ENCODE data around the gene GID8.

Gene GID8

DNA sequence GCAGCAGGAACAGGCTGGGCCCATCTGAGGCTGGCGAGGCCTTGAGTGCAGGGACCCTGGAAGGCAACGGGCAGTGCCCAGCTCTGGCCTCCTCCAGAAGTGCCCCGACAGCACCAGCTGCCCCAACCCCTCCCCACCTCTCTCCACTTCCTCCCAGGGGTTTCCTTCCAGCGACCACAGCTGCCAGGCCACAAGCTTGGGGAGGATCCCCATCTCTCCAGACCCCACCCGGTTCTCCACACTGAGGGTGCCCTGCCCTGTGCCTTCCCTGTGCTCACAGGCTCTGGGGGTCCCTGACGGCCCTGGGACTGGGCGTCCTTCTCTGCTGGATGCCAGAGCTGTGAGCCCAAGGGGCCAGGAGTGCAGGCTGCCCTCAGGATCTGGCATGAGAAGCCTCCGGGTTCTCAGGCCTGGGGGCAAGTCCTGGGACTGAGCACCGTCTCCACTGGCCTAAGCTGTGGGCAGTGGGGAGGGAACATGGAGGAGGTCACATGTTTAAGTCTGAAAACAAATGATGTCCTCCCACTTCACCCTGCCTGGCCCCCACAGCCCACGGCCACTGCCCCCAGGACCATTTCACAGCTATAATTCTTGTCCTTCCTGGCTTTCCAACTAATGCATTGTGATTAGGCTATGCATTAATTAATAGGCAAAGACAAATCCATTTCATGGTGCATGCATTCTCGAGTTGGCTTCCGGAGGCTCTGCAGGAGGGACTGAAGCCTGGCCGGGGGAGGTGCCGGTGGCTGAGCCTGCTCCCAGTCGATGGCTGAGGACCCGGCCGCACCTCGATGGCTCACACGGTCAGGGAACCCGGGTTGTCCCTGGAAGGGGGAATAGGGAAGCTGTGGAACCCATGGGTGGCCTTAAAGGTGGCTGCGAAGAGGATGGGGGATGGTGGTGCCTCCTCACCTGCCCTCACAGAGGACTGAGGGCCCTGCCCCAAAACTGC, 44.5 kb downstream of the GID8 start:
- no peak for DNase-seq (ENCODE audit: low read depth in 2 of 2, low spot score in 1 of 2)

DNA sequence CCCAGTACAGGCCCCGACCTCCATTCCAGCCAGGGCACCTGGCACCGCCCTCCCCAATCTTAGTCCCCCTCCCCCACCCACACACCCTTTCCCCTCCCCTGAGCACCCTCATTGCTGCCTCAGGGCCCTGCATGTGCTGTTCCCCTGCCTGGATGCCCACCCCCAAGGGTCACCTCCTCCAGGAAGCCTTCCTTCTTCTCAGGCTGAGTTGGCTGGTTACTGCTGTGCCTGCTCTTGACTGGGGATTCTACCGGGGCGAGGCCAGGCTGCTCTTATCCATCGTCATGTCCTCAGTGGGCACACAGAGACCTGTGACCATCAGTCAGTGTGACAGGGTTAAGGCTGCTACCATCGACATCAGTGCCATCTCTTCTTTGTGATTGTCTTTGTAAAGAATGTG, 45.3 kb downstream of the GID8 start:
- DNase-seq (ENCODE audit: low read depth in 2 of 2, low spot score in 1 of 2): no peak

DNA sequence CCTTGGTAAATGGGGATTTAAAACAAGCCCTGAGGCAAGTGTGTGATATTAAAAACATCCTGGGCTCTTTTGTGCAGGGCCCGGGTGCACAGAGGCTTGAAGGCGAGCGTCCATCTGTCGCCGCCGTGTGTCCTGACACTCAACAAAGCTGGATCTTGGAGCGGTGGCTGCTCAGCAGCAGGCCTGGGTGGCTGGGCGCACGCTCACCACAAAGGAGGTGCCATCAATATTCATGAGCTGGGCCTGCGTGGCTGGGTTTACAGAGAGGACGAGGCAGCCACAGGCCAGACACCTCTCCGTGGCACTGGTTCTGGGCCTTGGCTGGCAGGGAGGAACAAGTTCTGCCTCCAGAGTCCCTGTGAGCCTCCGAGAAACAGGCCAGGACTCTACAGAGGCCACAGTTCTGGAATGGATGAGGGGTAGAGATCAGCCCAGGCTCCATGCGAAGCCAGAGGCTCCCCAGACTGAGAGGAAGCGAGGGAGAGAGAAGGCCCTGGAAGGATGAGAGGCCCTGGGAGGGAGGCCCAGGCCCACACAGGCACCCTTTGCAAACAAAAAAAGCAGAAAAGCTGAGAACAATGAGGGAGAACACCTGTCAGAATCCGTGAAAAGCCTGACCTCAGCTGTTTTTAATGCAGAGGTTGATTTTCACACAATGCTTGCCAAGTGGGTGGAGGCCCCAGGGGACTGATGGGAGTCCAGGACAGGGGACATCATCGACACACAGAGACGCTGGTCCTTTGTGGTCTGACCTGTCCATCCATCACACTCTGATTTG, 46.9 kb downstream of the GID8 start:
- no peak for DNase-seq (ENCODE audit: low read depth in 2 of 2, low spot score in 1 of 2)

DNA sequence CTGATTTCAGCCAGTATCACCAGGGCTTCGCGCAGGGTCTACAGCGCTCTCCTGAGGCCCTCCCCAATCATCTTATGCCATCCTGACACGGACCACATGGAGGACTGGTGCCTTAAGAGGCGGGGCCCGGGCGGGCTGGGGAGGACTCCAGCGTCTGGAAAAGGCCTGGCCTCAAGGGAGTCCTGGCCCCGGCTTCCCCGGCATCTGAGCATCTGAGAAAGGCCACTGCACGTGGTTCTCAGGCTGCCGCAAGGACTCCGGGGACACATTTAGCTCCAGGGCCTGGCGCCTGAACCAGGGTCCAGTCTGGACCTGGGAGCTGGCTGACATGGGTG, 47.5 kb downstream of the GID8 start:
- DNase-seq (ENCODE audit: low read depth in 2 of 2, low spot score in 1 of 2): no peak

DNA sequence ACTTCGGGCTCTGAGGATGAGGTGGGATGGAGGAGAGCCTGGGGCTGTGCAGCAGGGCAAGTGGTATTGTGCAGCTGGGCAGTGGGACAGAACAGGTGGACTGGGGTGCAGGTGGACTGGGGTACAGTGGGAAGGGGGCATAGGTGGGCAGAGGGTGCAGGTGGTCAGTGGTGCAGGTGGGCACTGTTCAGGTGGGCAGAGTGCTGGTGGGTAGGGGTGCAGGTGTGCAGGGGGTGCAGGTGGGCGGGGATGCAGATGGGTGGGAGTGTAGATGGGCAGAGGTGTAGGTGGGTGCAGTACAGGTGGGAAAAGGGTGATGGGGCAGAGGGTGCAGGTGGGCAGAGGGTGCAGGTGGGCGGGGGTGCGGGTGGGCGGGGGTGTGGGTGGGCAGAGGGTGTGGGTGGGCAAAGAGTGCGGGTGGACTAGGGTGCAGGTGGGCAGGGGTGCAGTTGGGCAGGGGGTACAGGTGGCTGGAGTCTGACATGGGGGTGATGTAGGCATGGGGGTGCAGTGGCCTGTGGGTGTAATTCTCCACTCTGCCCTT, 48.4 kb downstream of the GID8 start:
- DNase-seq (ENCODE audit: low read depth in 2 of 2, low spot score in 1 of 2): no peak

DNA sequence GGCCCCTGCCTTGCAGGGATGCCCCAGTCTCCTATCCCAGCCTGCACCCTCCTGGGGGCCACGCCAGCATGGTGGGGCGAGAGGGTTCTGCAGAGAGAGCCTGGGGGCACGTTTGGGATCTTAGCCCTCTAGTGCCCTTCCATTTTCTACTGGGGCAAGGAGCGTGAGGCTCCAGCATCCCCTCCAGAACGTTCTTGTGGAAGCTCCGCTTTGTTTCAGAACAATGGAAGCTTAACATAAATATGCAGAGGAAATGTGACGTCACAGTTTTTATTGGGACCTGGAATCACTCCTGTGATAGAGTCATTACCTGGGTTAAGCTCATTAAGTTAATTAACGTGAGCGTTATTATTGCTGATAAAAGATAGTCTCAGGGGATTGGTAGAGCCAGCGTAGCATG, 49.2 kb downstream of the GID8 start:
- no peak for DNase-seq (ENCODE audit: low read depth in 2 of 2, low spot score in 1 of 2)

DNA sequence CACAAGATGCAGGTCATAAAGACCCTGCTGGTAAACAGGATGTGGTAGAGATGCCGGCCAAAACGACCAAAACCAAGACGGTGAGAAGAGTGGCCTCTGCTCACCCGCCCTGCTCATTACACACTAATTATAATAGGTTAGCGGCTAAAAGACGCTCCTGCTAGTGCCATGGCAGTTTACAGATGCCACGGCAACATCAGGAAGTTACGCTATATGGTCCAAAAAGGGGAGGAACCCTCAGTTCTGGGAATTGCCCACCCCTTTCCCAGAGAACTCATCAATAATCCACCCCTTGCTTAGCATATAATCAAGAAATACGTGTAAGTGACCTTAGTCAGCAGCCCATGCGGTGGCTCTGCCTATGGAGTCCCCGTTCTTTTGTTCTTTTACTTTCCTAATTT, 51.3 kb downstream of the GID8 start:
- DNase-seq (ENCODE audit: low read depth in 2 of 2, low spot score in 1 of 2): no peak

DNA sequence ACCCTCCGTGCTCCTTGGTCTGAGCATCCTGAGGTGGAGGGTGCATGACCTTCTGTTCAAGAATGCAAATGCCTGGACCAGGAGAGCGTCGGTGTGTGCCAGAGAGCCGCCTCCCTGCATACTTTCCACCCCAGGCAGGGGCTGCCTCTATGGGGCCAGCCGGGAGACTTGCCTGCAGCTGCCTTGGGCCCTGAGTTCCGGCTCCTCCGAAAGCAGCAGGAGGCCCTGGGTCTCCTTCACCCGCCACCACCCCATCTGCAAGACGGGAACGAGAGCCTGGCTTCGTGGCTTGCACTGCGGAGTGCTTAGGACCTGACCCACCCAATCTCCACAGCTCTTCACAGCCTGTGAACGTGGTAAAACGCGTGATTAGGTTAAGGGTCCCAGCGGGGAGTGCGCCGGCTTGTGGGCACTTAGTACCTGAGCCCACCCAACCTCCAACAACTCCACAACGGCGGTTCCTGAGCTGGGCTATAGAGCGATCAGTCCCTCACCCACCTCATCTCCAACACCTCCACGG, 52.4 kb downstream of the GID8 start:
- DNase-seq (ENCODE audit: low read depth in 2 of 2, low spot score in 1 of 2): no peak

DNA sequence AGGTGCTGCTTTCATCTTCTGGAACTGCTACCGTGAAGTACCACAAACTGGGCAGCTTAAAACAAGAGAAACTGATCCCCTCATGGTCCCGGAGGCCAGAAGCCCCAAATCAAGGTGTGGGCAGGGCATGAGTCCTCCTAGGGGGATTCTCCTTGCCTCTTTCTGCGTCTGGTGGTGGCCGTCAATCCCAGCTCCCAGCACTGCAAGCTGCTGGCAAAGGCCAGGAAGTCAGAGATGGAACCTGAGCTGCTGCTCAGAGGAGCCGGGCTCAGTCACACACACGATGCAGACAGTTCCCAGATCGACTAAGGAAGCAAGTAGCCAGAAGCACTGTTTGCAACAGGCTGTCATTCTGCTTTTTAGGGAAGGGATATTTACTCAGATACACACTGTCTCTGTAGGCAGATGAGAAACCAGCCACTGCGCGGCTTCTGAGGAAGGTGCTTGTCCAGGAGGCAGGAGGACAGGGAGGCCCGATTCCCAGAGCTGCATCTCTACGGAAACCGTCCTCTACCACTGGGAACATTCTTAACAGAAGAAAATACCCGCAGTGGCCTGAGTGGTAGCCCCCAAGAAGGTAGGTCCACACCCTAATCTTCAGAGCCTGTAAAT, 53.4 kb downstream of the GID8 start:
- no peak for DNase-seq (ENCODE audit: low read depth in 2 of 2, low spot score in 1 of 2)

DNA sequence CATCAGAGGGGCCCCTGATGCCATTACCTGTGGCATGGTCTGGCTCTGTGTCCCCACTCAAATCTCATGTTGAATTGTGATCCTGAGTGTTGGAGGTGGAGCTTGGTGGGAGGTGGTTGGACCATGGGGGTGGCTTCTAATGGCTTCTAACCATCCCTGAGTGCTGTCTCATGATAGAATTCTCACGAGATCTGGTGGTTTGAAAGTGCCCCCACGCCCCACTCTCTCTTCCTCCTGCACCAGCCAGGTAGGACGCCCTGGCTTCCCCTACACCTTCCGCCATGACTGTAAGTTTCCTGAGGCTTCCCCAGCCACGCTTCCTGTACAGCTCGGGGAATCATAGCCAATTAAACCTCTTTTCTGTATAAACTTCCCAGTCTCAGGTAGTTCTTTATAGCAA, 53.9 kb downstream of the GID8 start:
- no peak for DNase-seq (ENCODE audit: low read depth in 2 of 2, low spot score in 1 of 2)

DNA sequence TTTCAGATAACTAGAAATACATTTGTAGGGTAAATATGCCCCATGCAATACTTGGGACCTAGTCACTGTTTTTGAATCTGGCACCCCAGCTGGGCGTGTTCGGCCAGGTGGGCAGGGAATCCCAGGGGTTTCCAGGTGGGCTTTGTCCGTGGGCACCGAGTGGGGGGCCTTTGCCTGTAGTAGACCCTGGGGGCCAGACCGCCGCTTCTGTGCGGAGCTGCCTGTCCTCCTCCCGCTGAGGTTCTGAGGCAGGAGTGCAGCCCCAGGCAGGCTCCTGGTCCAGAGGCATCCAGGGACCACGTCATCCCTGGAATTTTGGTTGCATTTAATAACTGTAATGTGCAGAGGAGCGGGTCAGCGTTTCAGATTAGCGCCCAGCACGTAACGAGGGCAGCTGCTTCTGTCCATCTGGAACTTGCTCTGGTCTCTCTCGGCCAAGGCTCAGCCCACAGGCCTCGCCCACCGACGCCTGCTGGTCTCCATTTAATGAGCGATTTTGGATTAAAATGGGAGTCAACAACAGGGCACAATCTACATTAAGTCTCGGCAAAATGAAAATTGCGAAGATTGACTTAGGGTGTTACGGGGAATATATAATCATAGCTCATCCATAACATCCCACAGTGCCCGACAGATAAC, 56.0 kb downstream of the GID8 start:
- no peak for DNase-seq (ENCODE audit: low read depth in 2 of 2, low spot score in 1 of 2)

DNA sequence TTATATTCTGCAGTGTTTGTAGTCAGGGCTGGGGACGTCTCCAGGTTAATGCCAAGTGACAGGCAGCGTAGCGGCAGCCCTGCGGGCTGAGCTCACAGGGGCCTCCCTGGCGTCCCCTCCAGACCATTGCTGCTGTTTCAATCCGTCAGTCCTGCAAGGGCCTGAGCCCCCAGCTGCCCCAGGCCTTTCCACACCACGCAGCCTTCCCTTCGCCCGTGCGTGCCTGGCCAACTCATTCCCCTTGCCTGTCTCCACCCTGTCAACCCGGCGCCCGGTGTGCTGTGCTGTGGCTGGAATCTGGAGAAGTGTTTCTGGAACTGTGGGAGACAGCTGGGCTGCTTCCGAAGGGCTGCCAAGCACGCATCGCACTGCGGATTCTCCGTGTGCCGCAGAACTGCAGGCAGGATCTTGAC, 56.9 kb downstream of the GID8 start:
- DNase-seq (ENCODE audit: low read depth in 2 of 2, low spot score in 1 of 2): no peak

DNA sequence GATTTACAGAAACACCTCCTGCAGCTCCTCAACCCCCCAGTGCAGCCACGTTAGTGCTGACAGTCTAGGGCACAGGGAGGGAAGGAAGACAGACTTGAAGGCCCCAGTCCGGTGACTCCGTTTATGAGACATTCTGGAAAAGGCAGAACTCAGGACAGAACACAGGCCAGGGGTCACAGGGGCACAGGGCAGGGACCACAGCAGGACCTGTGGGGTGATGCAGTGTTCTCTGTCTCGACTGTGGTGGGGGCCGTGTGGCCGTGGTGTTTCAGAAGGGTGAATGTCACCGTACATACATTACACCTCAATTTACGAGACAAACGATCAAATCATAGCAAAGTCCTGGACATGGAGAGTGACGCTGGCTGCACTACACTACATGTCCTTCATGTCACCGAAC, 57.5 kb downstream of the GID8 start:
- DNase-seq (ENCODE audit: low read depth in 2 of 2, low spot score in 1 of 2): no peak

DNA sequence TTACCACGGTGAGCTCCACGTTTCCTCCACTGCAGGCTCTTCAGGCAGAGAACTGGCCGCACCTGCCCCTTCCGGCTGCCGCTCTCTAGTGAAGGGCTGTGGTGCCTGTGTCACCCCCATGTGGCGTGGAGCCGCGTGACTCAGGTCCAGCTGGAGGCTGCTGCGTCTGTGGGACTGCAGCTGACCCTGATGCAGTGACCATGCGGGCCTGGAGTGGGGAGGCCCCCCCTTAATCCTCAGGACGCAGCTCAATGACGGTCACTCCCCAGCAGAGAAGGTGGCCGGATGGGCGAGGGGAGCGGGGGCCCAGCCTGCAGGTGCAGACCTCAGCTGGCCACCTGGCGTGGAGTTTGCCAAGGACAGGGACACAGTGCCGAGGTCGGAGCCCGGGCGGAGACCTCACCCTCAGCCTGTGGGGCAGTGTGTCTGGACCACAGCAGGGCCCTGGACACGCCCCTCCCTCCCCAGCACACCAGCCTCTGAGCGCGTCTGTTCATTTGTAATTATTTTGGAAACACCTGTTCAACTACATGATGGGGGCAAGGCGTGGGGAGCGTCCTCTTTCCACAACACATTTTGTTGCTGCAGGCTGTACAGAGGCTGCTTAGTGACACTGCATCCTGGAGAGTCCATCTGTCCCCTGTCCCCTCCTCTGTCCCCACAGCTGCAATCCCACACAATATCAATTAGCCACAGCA, 58.1 kb downstream of the GID8 start:
- no peak for DNase-seq (ENCODE audit: low read depth in 2 of 2, low spot score in 1 of 2)

DNA sequence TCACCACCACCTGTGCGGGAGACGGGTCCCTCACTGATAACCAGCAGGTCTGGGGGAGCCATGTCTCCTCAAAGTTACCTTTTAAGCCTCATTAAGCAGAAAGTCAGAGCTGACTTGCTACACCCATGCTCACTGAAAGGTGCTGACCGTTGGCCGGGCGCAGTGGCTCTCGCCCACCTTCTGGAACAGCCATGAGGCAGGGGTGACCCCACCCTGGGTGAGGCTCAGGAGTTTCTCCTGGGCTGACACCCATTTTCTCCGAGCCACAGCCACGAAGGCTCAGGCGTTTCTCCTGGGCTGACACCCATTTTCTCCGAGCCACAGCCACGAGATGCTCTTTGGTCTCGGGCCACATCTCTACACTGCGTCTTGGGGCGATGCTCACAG, 58.6 kb downstream of the GID8 start:
- DNase-seq (ENCODE audit: low read depth in 2 of 2, low spot score in 1 of 2): no peak

DNA sequence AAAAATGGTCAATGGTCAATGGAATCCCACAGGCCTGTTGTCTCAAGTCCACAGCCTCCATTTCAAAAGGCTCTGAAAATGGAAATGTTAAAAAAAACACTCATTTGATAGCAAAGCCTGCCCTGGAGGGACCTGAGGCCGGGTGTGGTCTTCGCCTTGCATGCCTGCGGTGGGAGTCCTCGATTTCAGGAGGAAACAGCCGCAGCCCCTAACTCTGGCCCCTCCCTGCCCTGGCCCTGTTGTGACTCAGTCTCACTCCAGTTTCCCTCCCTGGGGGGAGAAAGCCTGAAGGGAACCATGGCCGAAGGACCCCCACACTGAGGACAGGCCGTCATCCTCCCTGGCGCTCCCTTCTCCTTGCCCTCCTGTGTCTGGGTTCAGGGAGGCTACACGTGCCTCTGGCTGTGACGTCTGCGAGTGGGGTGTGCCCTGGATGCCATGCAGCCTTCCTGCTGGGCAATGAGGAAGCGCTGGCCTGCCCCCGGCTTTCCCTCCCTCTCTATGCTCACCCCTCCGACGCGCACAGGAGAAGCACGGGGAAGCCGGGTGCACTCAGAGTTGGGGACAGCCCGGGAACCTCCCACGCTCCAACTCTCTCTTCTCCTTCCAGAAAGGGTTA, 59.6 kb downstream of the GID8 start:
- no peak for DNase-seq (ENCODE audit: low read depth in 2 of 2, low spot score in 1 of 2)
